Endothelial cell of umbilical vein (primary cell): ENCODE results near the gene MALRD1. TPM values are rescaled to one million over a fixed set of nuclear protein-coding genes. Genes with fewer than 3 reads are reported as not detected.
"Not testable (repeated sequence)": the region's sequence is repeated elsewhere in the genome, so short reads cannot be mapped to it uniquely, and the experiment has no call there.

Source experiments
- BruUV-seq: library from RNA; stranded (reverse); fragments of 400-500 nt; replicated peaks from 2 replicates; lab custom pipeline; 2021; lab: Mats Ljungman, UMichigan
- CTCF ChIA-PET: fragments of 300-600, 350-600 bp; sonication (Branson Sonifier 250); formaldehyde crosslinking; loops from one replicate; lab custom pipeline; 2021; ENCODE audit warnings: antibody characterized with exemption, inconsistent platforms; lab: Charles Lee
- POLR2A ChIA-PET: fragments of 300-600, 350-600 bp; sonication (Branson Sonifier 250); formaldehyde crosslinking; loops from one replicate; lab custom pipeline; 2021; ENCODE audit warnings: antibody characterized with exemption, inconsistent platforms; lab: Charles Lee
- DNase-seq: peaks from one replicate; pipeline ENCODE4 v3.0.0-alpha.2; 2011; ENCODE audit warnings: low read depth, low spot score
- FAIRE-seq: peaks from 2 replicates; lab custom pipeline; 2011; peaks lifted over from hg19 to GRCh38; lab: Jason Lieb, UNC
- H2AFZ ChIP-seq: 2 replicates; pipeline ENCODE4 v1.6.0; 2012; ENCODE audit warnings: low read depth, low read length, control low read depth, inconsistent platforms
- H3K27ac ChIP-seq: 2 replicates; pipeline ENCODE4 v1.5.1; 2011; ENCODE audit warnings: low read depth, mild to moderate bottlenecking, control low read depth, low read length, moderate library complexity; ENCODE audit not compliant: insufficient read depth
- H3K27me3 ChIP-seq, 2 experiments: 2 replicates each; pipeline versions ENCODE4 v1.6.0 to v1.6.1; 2011; ENCODE audit warnings: low read length in 2 of 2, mixed read lengths in 1 of 2; ENCODE audit not compliant: control insufficient read depth in 2 of 2, insufficient read depth in 2 of 2
- H3K36me3 ChIP-seq, 2 experiments: 2 replicates in 1 of 2; 3 replicates in 1 of 2; pipeline ENCODE4 v1.5.1; 2011; ENCODE audit warnings: low read length in 2 of 2, mild to moderate bottlenecking in 1 of 2, moderate library complexity in 1 of 2; ENCODE audit not compliant: control insufficient read depth in 2 of 2, insufficient read depth in 2 of 2; ENCODE audit errors: extremely low read depth in 1 of 2
- H3K4me1 ChIP-seq: 3 replicates; pipeline ENCODE4 v1.5.1; 2011; ENCODE audit warnings: mild to moderate bottlenecking, low read length; ENCODE audit not compliant: control insufficient read depth, insufficient read depth; ENCODE audit errors: extremely low read depth
- H3K4me2 ChIP-seq: 2 replicates; pipeline ENCODE4 v1.6.1; 2011; ENCODE audit warnings: low read length, control low read depth, mixed read lengths; ENCODE audit not compliant: insufficient read depth
- H3K4me3 ChIP-seq, 3 experiments: fragments of 200-600 bp in 1 of 3; sonication (generic), shearing (Covaris generic) in 1 of 3; replicated peaks in 1 of 3; 2 replicates each; pipeline ENCODE4 v1.5.1; 2011 to 2016; ENCODE audit warnings: control low read depth in 3 of 3, low read length in 3 of 3, mild to moderate bottlenecking in 2 of 3, inconsistent platforms in 1 of 3, low read depth in 1 of 3, moderate library complexity in 1 of 3; ENCODE audit not compliant: insufficient read depth in 1 of 3
- H3K79me2 ChIP-seq: 2 replicates; pipeline ENCODE4 v1.6.0; 2012; ENCODE audit warnings: low read length, inconsistent platforms; ENCODE audit not compliant: control insufficient read depth, insufficient read depth
- H3K9ac ChIP-seq: replicated peaks from 2 replicates; pipeline ENCODE3; 2011; ENCODE audit warnings: low read length, control low read depth; ENCODE audit not compliant: insufficient read depth; ENCODE audit errors: extremely low read depth
- H3K9me1 ChIP-seq: replicated peaks from 3 replicates; pipeline ENCODE4 v1.6.0; 2011; ENCODE audit warnings: mild to moderate bottlenecking, low read length; ENCODE audit not compliant: control insufficient read depth, insufficient read depth; ENCODE audit errors: extremely low read depth
- H3K9me3 ChIP-seq: replicated peaks from 2 replicates; pipeline ENCODE4 v1.5.1; 2012; ENCODE audit warnings: low read length, inconsistent platforms; ENCODE audit not compliant: control insufficient read depth, insufficient read depth
- H4K20me1 ChIP-seq: replicated peaks from 2 replicates; pipeline ENCODE3; 2011; ENCODE audit warnings: mild to moderate bottlenecking, low read length; ENCODE audit not compliant: control insufficient read depth, insufficient read depth; ENCODE audit errors: extremely low read depth
- EZH2 ChIP-seq: IDR thresholded peaks from 2 replicates; pipeline ENCODE4 v1.6.1; 2012; ENCODE audit warnings: borderline replicate concordance, low read depth, mild to moderate bottlenecking, moderate library complexity, low read length, inconsistent platforms; ENCODE audit not compliant: severe bottlenecking
- FOS ChIP-seq: IDR thresholded peaks from 2 replicates; pipeline ENCODE4 v1.6.1; 2011; ENCODE audit warnings: mild to moderate bottlenecking, low read length, moderate library complexity, borderline replicate concordance; ENCODE audit not compliant: insufficient read depth
- JUN ChIP-seq: IDR thresholded peaks from 2 replicates; pipeline ENCODE4 v1.6.1; 2011; ENCODE audit warnings: borderline replicate concordance, low read depth; ENCODE audit not compliant: insufficient read length, insufficient read depth
- MAX ChIP-seq: IDR thresholded peaks from 2 replicates; pipeline ENCODE4 v1.6.1; 2011; ENCODE audit not compliant: insufficient read depth, insufficient read length
- POLR2AphosphoS5 ChIP-seq: IDR thresholded peaks from 2 replicates; pipeline ENCODE4 v1.6.1; 2012; ENCODE audit warnings: low read depth, mild to moderate bottlenecking, control low read depth, low read length, moderate library complexity; ENCODE audit not compliant: insufficient read depth
- dilution Hi-C: fragments of 300-500 bp; cut with MboI; formaldehyde crosslinking; loops from one replicate; pipeline ENCODE4 v1.15.0; 2019; ENCODE audit warnings: low sequenced_read_pairs; ENCODE audit not compliant: extremely low pct_ligation_motif_present
- intact Hi-C: fragments of 100-400 bp; cut with micrococcal nuclease; formaldehyde crosslinking; loops from one replicate; pipeline ENCODE4 v1.10.0; 2022
- polyA plus RNA-seq, 4 experiments: library from polyadenylated mRNA; depleted of rRNA in 3 of 4; stranded (reverse) in 3 of 4; unstranded in 1 of 4; fragments of >200 nt; gene quantifications; 2 replicates each; pipeline versions ENCODE4 v1.2.1 to v1.2.3, GENCODE V29; 2011 to 2012; ENCODE audit warnings: missing spikeins in 1 of 4
- total RNA-seq: library from RNA; stranded (reverse); gene quantifications from 2 replicates; pipeline ENCODE4 v1.2.3, GENCODE V29; 2021

MALRD1 gene
- total and polyA plus RNA-seq, 2 donors (not counting 3 experiments of a cell fraction or from before 2014, with no cell fraction given): not detected

- ChIA-PET CTCF (no interaction called here), POLR2A (no interaction called here)
- no TSS peak for BruUV-seq
- Histone ChIP-seq H3K27me3 (no peaks in the 10 kb centered on the region), H3K9me1 (no peaks in the 10 kb centered on the region), H3K9ac (no peak overlapping the region), H2AFZ (no peak overlapping the region), H4K20me1 (no peaks in the 10 kb centered on the region), H3K4me3 (no peak overlapping the region), H3K4me1 (no peaks in the 10 kb centered on the region), H3K9me3 (no peaks in the 10 kb centered on the region), H3K27ac (no peak overlapping the region), H3K4me2 (no peak overlapping the region), H3K36me3 (no peaks in the 10 kb centered on the region), H3K79me2 (no peaks in the 10 kb centered on the region)
- TF ChIP-seq POLR2AphosphoS5 (no peak), EZH2 (no peak), MAX (no peak), FOS (no peak), JUN (no peak)
- FAIRE-seq: no peak
- dilution Hi-C loops: no loop called here
- intact Hi-C loops: no loop called here
- no peak for DNase-seq
These were observed 689.8 kb downstream of the MALRD1 start for GRCh38 chr10:19738440-19738839.

- H3K79me2 ChIP-seq, FAIRE-seq, intact Hi-C loops, dilution Hi-C loops, H3K27me3 ChIP-seq, H2AFZ ChIP-seq, H3K27ac ChIP-seq, BruUV-seq, H3K4me3 ChIP-seq, H3K4me2 ChIP-seq, H3K9ac ChIP-seq, H3K36me3 ChIP-seq, DNase-seq, H3K9me3 ChIP-seq, H3K4me1 ChIP-seq, H4K20me1 ChIP-seq, CTCF ChIA-PET, POLR2A ChIA-PET, H3K9me1 ChIP-seq: not testable (repeated sequence)
These were observed 690.6 kb downstream of the MALRD1 start for GRCh38 chr10:19739232-19739631.

- POLR2A ChIA-PET, FAIRE-seq, H2AFZ ChIP-seq: not testable (repeated sequence)
These were observed 693.5 kb downstream of the MALRD1 start for GRCh38 chr10:19742144-19742543.

More at GRCh38 chr10:19742144-19742543, 693.5 kb downstream of the MALRD1 start:
- H3K79me2 ChIP-seq, CTCF ChIA-PET, H3K9me3 ChIP-seq, H3K4me2 ChIP-seq, H4K20me1 ChIP-seq, H3K27me3 ChIP-seq, H3K4me3 ChIP-seq, H3K36me3 ChIP-seq, H3K9me1 ChIP-seq, DNase-seq, dilution Hi-C loops, H3K9ac ChIP-seq, H3K4me1 ChIP-seq, H3K27ac ChIP-seq, intact Hi-C loops, BruUV-seq: not testable (repeated sequence)
